Measurements from ENCODE around the gene LTBP2.

LTBP2 gene

DNA sequence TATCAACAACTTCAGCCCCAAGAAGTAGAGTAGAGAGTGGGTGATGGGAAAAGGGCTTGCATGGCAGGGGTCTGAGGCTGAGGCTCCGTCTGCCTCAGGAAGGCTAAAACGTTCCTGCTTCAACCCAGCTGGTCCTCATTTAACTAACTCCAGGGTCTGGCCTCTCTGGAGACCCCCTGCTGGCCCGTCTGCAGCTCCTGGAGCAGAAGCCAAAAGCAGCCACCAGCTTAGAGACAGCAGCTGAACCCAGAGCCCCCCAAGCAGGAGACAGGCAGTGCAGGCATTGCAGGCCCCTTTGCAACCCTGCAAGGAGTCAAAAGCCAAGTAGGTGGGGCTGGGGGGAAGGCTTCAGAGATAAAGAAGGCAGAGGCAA lies 25.1 kb upstream of the LTBP2 start:
- no peak for DNase-seq

DNA sequence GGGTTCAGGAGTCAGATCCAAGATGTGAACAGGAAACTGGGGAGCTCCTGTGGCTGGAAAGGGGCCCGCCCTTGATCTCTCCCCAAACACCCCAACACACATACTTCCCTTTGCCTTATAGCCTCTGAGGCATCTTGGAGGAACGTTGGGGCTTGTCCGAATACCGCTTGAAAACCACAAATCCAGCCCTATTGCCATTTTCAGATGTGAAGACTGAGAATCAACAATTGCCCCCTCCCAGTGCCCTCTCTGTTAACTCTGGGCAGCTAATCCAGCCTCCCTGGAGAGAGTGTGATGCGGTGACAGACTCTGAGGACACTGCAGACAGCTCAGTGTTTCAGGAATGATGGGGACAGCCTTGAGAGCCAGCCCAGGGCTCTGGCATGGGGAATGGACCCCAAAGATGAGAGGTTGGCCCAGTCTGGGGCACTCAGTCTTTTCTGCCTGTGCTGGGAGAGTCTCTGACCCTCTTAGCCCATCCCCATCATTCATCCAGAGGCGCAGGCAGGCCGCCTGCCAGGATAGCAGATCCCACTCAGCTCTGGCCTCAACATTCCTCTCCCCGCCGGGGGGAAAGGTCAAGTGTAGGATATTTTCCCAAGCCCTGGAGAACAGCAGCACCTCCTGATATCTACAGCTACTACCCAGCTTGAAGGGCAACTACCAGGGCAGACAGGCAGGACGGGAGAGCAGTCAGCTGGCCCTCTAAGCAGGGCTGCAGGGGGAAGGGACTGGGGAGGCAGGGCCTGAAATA lies 24.6 kb upstream of the LTBP2 start:
- DNase-seq = no peak

- DNase-seq = no peak
Observed at GRCh38 chr14:74635847-74636246, 23.8 kb upstream of the LTBP2 start.

- DNase-seq = no peak
Observed at GRCh38 chr14:74634964-74635363, 22.9 kb upstream of the LTBP2 start.

DNA sequence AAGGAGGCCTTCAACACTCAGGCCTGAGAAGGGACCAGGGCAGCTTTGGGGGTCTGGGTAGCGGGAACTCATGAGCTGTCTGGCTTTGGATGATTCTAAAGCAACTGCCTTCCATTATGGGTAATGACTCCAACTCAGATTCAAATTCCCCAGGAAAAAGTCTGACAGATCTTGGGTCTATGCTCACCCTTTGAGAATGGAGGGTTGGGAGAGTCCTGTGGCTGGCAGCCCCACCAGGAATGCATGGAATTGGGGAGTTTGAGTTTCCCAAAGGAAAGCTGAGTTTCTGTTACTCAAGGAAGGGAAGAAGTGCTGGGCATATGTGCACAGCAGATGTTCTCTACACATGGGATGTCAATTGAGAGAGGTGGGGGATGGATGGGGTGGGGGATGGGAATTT lies 22.4 kb upstream of the LTBP2 start:
- no peak for DNase-seq

DNA sequence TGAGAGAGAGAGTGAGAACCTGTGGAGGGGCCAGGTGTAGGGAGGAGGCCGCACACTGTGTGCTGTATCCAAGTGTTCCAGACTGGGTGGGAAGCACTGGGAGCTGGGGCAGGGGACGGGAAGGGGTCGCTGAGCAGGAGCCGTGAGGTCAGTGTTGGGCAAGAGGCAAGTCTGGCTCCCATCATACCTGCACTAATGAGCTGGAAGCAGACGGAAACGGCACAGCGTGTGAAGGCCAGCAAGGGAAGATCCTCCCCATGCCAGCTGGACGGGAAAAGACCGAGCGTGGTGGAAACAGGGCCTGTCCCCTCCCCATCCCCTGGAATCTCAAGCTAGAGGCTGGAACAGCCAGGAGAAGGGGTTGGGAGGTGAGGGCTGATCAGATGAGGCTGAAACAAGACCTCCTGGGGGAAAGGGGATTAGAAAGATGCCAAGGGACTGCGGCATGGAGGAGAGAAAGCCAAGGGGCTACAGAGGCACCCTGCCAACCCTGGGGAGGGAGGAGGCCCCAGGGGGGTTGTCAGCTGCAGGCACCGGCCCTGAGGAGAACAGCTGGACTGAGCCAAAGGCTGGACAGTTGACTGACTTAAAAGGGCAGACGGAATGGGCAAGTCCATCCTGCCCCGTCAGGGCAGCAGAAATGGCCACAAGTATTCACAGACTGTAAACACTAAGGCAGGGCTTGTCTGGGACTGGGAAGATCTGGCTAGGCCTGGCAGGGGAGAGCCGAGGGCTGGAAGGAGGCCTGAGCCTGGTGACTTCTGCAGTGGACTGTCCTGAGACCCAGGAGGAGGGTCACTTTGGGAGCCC lies 19.0 kb upstream of the LTBP2 start:
- DNase-seq = no peak

- DNase-seq = no peak
Observed at GRCh38 chr14:74628418-74628817, 16.4 kb upstream of the LTBP2 start.

GRCh38 chr14:74627076-74627475 lies 15.0 kb upstream of the LTBP2 start:
- no peak for DNase-seq

DNA sequence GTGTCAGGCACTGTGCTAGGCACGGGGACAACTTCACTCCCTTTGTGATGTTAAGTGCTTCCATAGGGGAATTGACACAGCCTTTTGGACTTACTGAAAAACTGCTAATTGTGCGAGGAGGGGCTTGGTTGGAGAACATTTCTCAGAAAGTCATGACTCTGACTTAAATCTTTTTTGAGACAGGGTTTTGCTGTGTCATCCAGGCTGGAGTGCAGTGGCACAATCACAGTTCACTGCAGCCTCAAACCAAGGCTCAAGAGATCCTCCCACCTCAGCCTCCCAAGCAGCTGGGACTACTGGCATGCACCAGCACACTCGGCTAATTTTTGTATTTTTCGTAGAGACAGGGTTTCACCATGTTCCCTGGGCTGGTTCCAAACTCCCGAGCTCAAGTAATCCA lies 10.2 kb upstream of the LTBP2 start:
- no peak for DNase-seq

DNA sequence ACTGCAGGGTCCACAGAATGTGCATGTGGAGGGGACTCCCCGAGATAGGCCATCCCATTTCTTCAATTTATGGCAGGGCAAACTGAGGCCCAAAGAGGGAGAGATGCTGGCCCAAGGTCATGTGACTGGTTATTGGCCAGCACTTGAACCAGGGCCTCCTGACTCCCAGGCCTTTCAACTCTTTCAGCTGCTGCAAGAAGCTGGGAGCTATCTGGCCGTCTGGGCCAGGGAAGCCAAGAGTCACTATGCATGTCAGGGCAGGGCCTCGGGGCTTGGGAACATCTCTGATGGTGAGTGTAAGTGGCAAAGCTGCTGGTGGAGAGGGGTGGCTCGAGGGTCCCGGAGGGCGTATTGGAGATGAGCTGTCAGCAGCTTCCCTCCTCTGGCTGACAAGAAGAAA lies 9.5 kb upstream of the LTBP2 start:
- no peak for DNase-seq

GRCh38 chr14:74620923-74621322 lies 8.9 kb upstream of the LTBP2 start:
- DNase-seq = no peak

GRCh38 chr14:74620497-74620921 lies 8.5 kb upstream of the LTBP2 start:
- DNase-seq = peak; percentile 31

- DNase-seq = no peak
Observed at GRCh38 chr14:74619672-74620131, 7.7 kb upstream of the LTBP2 start.

DNA sequence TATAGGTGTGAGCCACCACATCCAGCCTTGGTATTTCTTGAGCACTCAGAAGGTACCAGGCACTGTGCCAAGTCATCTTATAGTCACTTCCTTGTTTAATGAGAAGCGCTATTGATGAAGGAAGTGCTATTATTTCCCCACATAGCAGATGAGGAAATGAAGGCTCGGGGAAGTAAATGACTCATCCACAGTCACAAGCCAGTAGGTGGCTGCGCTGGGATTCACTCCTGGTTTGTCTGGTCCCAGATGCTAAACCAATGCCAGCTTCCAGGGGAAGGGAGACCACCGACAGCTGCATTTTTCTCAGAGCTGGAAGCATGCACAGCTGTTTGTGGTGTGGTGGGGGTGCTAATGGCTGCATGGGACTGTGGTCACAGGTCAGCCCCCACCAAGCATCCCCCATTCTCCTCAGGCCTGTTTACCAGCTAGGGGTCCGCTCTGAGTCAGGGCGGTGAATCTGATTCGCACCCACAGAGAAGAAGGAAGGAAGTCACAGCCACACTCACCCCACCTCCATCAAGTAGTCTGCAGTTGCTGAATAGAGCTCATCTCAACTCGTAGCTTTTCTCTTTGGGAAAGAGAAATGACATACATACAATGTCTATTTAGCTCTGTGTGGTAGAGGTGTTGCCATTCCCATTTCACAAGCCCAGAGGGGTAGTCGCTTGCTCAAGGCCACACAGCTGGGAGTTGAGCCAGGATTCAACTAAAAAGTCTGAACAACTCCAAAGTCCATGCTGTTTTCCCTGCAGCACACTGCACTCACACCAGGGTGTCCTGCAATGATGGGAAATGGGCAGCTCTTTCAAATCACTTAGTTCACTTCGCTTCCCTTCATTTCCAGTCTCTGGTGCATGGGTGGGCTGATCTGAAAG lies 6.3 kb upstream of the LTBP2 start:
- peak; percentile 67 for DNase-seq

- DNase-seq = no peak
Observed at GRCh38 chr14:74616996-74617700, 5.1 kb upstream of the LTBP2 start.

- peak; percentile 51 for DNase-seq
Observed at GRCh38 chr14:74616507-74616906, 4.5 kb upstream of the LTBP2 start.

- DNase-seq = no peak
Observed at GRCh38 chr14:74615735-74616134, 3.7 kb upstream of the LTBP2 start.

- DNase-seq = no peak
Observed at GRCh38 chr14:74614508-74615495, 2.8 kb upstream of the LTBP2 start.

GRCh38 chr14:74613211-74613914 lies 1.3 kb upstream of the LTBP2 start:
- no peak for DNase-seq

GRCh38 chr14:74612350-74613021 lies 449 bp upstream of the LTBP2 start:
- DNase-seq = peak; percentile 87
